AG20443 (cell line): ENCODE data around the gene CAPS.

ENCODE experiments used
- DNase-seq: peaks from one replicate; pipeline ENCODE4 v3.0.0; 2012; ENCODE audit warnings: low spot score, mixed read lengths

The CAPS gene

GRCh38 chr19:5910638-5910907 lies 3.5 kb upstream of the CAPS start:
- DNase-seq, result no peak

- no peak for DNase-seq
These were observed 2.7 kb upstream of the CAPS start for GRCh38 chr19:5911366-5911765.

- peak; percentile 22 for DNase-seq
These were observed 312 bp downstream of the CAPS start for GRCh38 chr19:5914358-5914774.

- DNase-seq, result no peak
These were observed 1.1 kb downstream of the CAPS start for GRCh38 chr19:5914946-5915781.

GRCh38 chr19:5915782-5916165 lies 1.7 kb downstream of the CAPS start:
- DNase-seq, result no peak

- no peak for DNase-seq
These were observed 2.2 kb downstream of the CAPS start for GRCh38 chr19:5916181-5916708.

GRCh38 chr19:5917431-5918107 lies 3.5 kb downstream of the CAPS start:
- DNase-seq, result no peak

- no peak for DNase-seq
These were observed 4.5 kb downstream of the CAPS start for GRCh38 chr19:5918463-5919079.

- no peak for DNase-seq
These were observed 7.6 kb downstream of the CAPS start for GRCh38 chr19:5921516-5922160.

GRCh38 chr19:5922161-5922545 lies 8.1 kb downstream of the CAPS start:
- no peak for DNase-seq

GRCh38 chr19:5923356-5923755 lies 9.3 kb downstream of the CAPS start:
- DNase-seq, result no peak

- DNase-seq, result no peak
These were observed 11.9 kb downstream of the CAPS start for GRCh38 chr19:5925830-5926427.

- DNase-seq, result peak; percentile 92
These were observed 12.8 kb downstream of the CAPS start for GRCh38 chr19:5926641-5927440.

GRCh38 chr19:5927441-5927821 lies 13.4 kb downstream of the CAPS start:
- no peak for DNase-seq

GRCh38 chr19:5929179-5929578 lies 15.1 kb downstream of the CAPS start:
- DNase-seq, result no peak

- DNase-seq, result peak; percentile 47
These were observed 15.6 kb downstream of the CAPS start for GRCh38 chr19:5929625-5930024.

GRCh38 chr19:5931251-5931650 lies 17.2 kb downstream of the CAPS start:
- DNase-seq, result no peak

GRCh38 chr19:5932146-5932545 lies 18.1 kb downstream of the CAPS start:
- DNase-seq, result no peak

GRCh38 chr19:5932609-5933262 lies 18.7 kb downstream of the CAPS start:
- no peak for DNase-seq

GRCh38 chr19:5933391-5934068 lies 19.5 kb downstream of the CAPS start:
- DNase-seq, result no peak
